Measurements from ENCODE around the gene ZNF830.
A peak's percentile ranks its signal among the peaks of the same experiment; 100 is the strongest.

ZNF830 gene

GRCh38 chr17:34979153-34979552 lies 17.8 kb downstream of the ZNF830 start:
- H3K27ac ChIP-seq (replicated peaks): peak overlapping the region; percentile 97; the same call in 1 of the 2 replicates
- H3K4me3 ChIP-seq (replicated peaks; ENCODE audit: insufficient read depth, low read length): no peak overlapping the region
- DNase-seq (ENCODE audit: low read depth in 1 of 2, low spot score in 1 of 2): no peak
- no peaks in the 10 kb centered on the region for H3K27me3 ChIP-seq (ENCODE audit: insufficient read depth, poor library complexity, severe bottlenecking)
- no peak for TF ChIP-seq REST (IDR thresholded peaks at IDR 0.05; ENCODE audit: insufficient replicate concordance, low read depth)
- no peak for TF ChIP-seq GABPA (IDR thresholded peaks at IDR 0.05; ENCODE audit: low read depth)
- no peak for TF ChIP-seq CTCF (IDR thresholded peaks at IDR 0.05; ENCODE audit: insufficient read depth, low read length)
- TF ChIP-seq POLR2AphosphoS5 (IDR thresholded peaks at IDR 0.05; ENCODE audit: low read depth): no peak

GRCh38 chr17:34979650-34980352 lies 18.5 kb downstream of the ZNF830 start:
- H3K27me3 ChIP-seq (ENCODE audit: insufficient read depth, poor library complexity, severe bottlenecking): no peaks in the 10 kb centered on the region
- no peak for DNase-seq (ENCODE audit: low read depth in 1 of 2, low spot score in 1 of 2)
- H3K4me3 ChIP-seq (replicated peaks; ENCODE audit: insufficient read depth, low read length): peak overlapping the region; percentile 39
- TF ChIP-seq REST (IDR thresholded peaks at IDR 0.05; ENCODE audit: insufficient replicate concordance, low read depth) (no peak), GABPA (IDR thresholded peaks at IDR 0.05; ENCODE audit: low read depth) (no peak), CTCF (IDR thresholded peaks at IDR 0.05; ENCODE audit: insufficient read depth, low read length) (no peak), SPI1 (IDR thresholded peaks at IDR 0.05; ENCODE audit: borderline replicate concordance, low read depth) (no peak), POLR2AphosphoS5 (IDR thresholded peaks at IDR 0.05; ENCODE audit: low read depth) (no peak)
- H3K27ac ChIP-seq (replicated peaks): peak overlapping the region; percentile 97

- Histone ChIP-seq H3K4me3 (replicated peaks; ENCODE audit: insufficient read depth, low read length) (peak within 1 kb of the TSS; percentile 59), H3K27me3 (ENCODE audit: insufficient read depth, poor library complexity, severe bottlenecking) (no peaks in the 10 kb centered on the region), H3K27ac (replicated peaks) (peak within 1 kb of the TSS; percentile 97)
- peak; percentile 85 to 95 for DNase-seq (ENCODE audit: low read depth in 1 of 2, low spot score in 1 of 2)
- TF ChIP-seq POLR2AphosphoS5 (IDR thresholded peaks at IDR 0.05; ENCODE audit: low read depth) (peak; percentile 71), GABPA (IDR thresholded peaks at IDR 0.05; ENCODE audit: low read depth) (no peak), REST (IDR thresholded peaks at IDR 0.05; ENCODE audit: insufficient replicate concordance, low read depth) (no peak), CTCF (IDR thresholded peaks at IDR 0.05; ENCODE audit: insufficient read depth, low read length) (no peak), SPI1 (IDR thresholded peaks at IDR 0.05; ENCODE audit: borderline replicate concordance, low read depth) (no peak)
These were observed 19.0 kb downstream of the ZNF830 start, which contains the start of gene LIG3 for GRCh38 chr17:34980353-34980680. TSS of gene LIG3 (plus strand) at chr17:34980512. CDS start at chr17:34983006, 2,494 bp downstream.

Measured in HL-60 (cell line).